Measurements from ENCODE around the gene KIAA1210. TPM values are rescaled to one million over a fixed set of nuclear protein-coding genes. Genes with fewer than 3 reads are reported as not detected.
"Not testable (repeated sequence)": the region's sequence is repeated elsewhere in the genome, so short reads cannot be mapped to it uniquely, and the experiment has no call there.

The KIAA1210 gene
- total and polyA plus RNA-seq, 9 donors, result 0.04 to 1.7 (median 0.42) TPM; not detected in 1

DNA sequence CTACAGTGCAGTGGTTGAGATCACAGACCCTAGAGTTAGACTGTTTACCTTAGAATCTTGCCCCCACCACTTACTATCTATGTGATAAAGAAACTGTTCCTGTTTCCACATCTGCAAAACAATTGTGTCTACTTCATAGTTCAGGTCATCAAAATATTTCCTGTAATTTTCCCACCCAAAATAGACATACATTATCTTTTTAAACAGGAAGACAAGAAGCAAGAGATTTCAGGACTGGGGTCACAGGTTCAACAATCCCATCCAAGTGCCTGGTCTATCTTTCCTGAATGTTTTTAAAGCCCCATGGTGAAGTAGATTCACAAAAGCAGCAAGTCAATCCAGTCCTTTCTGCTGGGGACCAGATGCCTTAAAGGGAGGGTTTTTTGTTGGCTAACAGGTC, 96.6 kb downstream of the KIAA1210 start:
- Histone ChIP-seq H3K9me3 (no peaks in the 10 kb centered on the region), H3K27me3 (no peaks in the 10 kb centered on the region), H3K4me3 (no peak overlapping the region), H3K27ac (no peak overlapping the region), H3K4me1 (ENCODE audit: insufficient read depth) (no peaks in the 10 kb centered on the region), H3K36me3 (no peaks in the 10 kb centered on the region)
- TF ChIP-seq, protein P1, sequence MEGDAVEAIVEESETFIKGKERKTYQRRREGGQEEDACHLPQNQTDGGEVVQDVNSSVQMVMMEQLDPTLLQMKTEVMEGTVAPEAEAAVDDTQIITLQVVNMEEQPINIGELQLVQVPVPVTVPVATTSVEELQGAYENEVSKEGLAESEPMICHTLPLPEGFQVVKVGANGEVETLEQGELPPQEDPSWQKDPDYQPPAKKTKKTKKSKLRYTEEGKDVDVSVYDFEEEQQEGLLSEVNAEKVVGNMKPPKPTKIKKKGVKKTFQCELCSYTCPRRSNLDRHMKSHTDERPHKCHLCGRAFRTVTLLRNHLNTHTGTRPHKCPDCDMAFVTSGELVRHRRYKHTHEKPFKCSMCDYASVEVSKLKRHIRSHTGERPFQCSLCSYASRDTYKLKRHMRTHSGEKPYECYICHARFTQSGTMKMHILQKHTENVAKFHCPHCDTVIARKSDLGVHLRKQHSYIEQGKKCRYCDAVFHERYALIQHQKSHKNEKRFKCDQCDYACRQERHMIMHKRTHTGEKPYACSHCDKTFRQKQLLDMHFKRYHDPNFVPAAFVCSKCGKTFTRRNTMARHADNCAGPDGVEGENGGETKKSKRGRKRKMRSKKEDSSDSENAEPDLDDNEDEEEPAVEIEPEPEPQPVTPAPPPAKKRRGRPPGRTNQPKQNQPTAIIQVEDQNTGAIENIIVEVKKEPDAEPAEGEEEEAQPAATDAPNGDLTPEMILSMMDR (IDR thresholded peaks at IDR 0.05), result no peak
- no peak for TF ChIP-seq POLR2A (IDR thresholded peaks at IDR 0.05)
- no peak for TF ChIP-seq EP300 (IDR thresholded peaks at IDR 0.05)
- intact Hi-C loops (cut with DNase I), result no loop called here
- no peak for DNase-seq

DNA sequence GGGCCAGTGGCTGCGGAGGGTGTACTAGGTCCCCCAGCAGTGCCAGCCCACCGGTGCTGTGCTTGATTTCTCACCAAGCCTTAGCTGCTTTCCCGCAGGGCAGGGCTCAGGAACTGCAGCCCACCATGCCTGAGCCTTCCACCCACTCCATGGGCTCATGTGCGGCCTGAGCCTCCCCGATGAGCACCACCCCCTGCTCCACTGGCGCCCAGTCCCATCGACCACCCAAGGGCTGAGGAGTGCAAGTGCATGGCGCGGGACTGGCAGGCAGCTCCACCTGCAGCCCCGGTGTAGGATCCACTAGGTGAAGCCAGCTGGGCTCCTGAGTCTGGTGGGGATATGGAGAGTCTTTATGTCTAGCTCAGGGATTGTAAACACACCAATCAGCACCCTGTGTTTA, 98.0 kb downstream of the KIAA1210 start:
- H3K9me3 ChIP-seq; intact Hi-C loops (cut with DNase I); H3K27ac ChIP-seq; H3K27me3 ChIP-seq; H3K4me1 ChIP-seq (ENCODE audit: insufficient read depth); H3K4me3 ChIP-seq; H3K36me3 ChIP-seq; DNase-seq: not testable (repeated sequence)
- WGBS, 3 donors, result 88 to 96% (median 91%) methylated on average over 9 to 10 of the region's 10 CpGs

- intact Hi-C loops (cut with DNase I), result no loop called here
- TF ChIP-seq POLR2A (IDR thresholded peaks at IDR 0.05) (no peak), EP300 (IDR thresholded peaks at IDR 0.05) (no peak)
- TF ChIP-seq, protein P1 (IDR thresholded peaks at IDR 0.05), result no peak
- WGBS, 3 donors, result 45 to 70% (median 56%) methylated on average over 1 of the region's 1 CpG
Observed at GRCh38 chrX:119028733-119029330, 98.8 kb downstream of the KIAA1210 start.

More at GRCh38 chrX:119028733-119029330, 98.8 kb downstream of the KIAA1210 start:
- no peaks in the 10 kb centered on the region for H3K9me3 ChIP-seq
- DNase-seq, result no peak
- no peaks in the 10 kb centered on the region for H3K36me3 ChIP-seq
- H3K4me1 ChIP-seq (ENCODE audit: insufficient read depth), result no peaks in the 10 kb centered on the region
- H3K27ac ChIP-seq, result no peak overlapping the region
- H3K27me3 ChIP-seq, result no peaks in the 10 kb centered on the region
- H3K4me3 ChIP-seq, result no peak overlapping the region

Other genes with a start within 250 kb of the KIAA1210 start
- 10 to 100 TPM in 1 of 7 donors, 1 to 10 TPM in 6; 2.5 to 10.5 (median 5.2) TPM for gene LONRF3, start 153.2 kb downstream of the KIAA1210 start, total RNA-seq
- 1 to 10 TPM; 1.1 to 2.8 TPM for gene LONRF3, start 153.2 kb downstream of the KIAA1210 start, polyA plus RNA-seq
- gene CT47C1, start 54.8 kb downstream of the KIAA1210 start, total RNA-seq, result not detected
- not detected for gene CT47C1, start 54.8 kb downstream of the KIAA1210 start, polyA plus RNA-seq
- gene PGRMC1, start 108.5 kb upstream of the KIAA1210 start, total RNA-seq, result 100 to 1,000 TPM in 3 of 7 donors, 10 to 100 TPM in 4; 89.6 to 134 (median 99.9) TPM
- gene PGRMC1, start 108.5 kb upstream of the KIAA1210 start, polyA plus RNA-seq, result 100 to 1,000 TPM; 107 to 164 TPM

Measured in ovary (tissue), 9 donors.